ENCODE measurements around the gene ZFTA.

The ZFTA gene

DNA sequence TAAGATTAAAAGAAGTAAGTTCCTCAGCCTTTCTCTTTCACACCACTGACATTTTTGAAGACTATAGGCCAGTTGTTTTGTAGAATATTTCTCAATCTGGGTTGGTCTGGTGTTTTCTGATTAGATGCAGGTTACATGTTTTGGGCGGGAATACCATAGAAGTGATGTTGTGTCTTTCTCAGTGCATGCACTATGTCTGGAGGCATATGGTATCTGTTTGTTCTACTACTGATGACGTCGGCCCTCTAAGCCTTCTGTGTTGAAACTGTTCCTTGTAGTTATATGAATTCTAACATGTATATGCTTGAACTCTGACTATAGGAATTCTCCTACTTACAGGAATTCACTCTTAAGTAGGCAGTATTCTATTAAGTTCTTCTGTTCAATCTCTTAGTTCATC, 21.6 kb downstream of the ZFTA start:
- TF ChIP-seq GATA1 (IDR thresholded peaks at IDR 0.05; ENCODE audit: low read depth, low read length) (no peak), POLR2A (IDR thresholded peaks at IDR 0.05; ENCODE audit: low read length) (no peak)
- DNase-seq: peak; percentile 64 to 69

DNA sequence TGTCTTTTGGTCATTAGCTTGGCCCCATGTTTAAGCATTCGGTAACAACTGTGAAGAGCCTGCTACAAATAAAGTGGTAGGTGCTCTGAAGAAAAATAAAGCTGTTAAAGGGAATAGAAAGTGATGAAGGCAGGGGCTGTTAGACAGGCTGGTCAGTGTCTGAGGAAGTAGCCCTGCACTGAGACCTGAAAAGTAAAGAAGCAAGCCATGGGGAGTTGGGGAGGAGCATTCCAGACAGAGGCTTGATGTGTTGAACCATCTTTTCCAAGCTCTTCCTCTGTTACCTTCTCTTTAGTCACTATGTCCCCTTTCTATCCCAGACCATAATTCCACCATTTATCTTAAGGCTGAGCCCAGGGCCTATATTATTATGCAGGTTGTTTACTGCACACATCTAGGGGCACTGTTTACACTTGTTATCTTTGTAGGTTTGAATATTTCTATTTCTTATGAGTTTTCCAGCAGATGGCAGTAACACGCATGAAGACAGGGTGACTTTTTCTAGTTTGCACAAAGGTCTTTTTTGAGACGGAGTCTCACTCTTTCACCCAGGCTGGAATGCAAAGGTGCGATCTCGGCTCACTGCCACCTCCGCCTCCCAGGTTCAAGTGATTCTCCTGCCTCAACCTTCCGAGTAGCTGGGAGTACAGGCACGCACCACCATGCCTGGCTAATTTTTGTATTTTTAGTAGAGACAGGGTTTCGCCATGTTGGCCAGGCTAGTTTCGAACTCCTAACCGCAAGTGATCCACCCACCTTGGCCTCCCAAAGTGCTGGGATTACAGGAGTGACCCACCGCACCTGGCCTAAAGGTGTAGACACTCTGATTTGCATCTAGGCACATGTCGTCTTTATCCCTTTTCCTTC, 23.0 kb downstream of the ZFTA start:
- no peak for TF ChIP-seq GATA1 (IDR thresholded peaks at IDR 0.05; ENCODE audit: low read depth, low read length)
- peak; percentile 65 for DNase-seq

- DNase-seq: peak; percentile 74 to 90
- TF ChIP-seq GATA1 (IDR thresholded peaks at IDR 0.05; ENCODE audit: low read depth, low read length): no peak
- no peak for TF ChIP-seq POLR2A (IDR thresholded peaks at IDR 0.05; ENCODE audit: low read length)
Measured at GRCh38 chr11:63738720-63739360, 29.7 kb downstream of the ZFTA start.

DNA sequence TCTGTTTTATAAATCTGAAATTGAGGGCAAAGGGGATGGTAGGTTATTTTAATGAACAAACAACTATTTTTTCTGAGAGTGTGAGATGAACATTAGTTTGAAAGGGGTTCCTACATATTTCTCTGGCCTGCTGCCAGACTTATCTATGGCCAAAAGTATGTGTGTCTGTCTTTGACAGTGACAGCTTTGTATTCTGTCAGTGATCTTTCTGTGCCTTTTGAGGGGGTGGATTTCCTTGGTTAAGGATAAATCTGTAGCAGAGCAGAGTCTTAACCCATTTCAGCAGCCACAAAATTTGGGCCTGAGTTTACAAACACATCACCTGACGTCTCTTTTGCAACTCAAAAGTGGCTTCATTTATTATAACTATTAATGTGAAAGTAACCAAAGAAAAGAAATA, 30.9 kb downstream of the ZFTA start:
- TF ChIP-seq POLR2A (IDR thresholded peaks at IDR 0.05; ENCODE audit: low read length) (no peak), GATA1 (IDR thresholded peaks at IDR 0.05; ENCODE audit: low read depth, low read length) (no peak)
- peak; percentile 50 to 55 for DNase-seq

- no peak for DNase-seq
- TF ChIP-seq POLR2A (IDR thresholded peaks at IDR 0.05; ENCODE audit: low read length): no peak
- no peak for TF ChIP-seq GATA1 (IDR thresholded peaks at IDR 0.05; ENCODE audit: low read depth, low read length)
Measured at GRCh38 chr11:63736864-63737263, 31.7 kb downstream of the ZFTA start.

GRCh38 chr11:63729326-63729725, 39.2 kb downstream of the ZFTA start:
- DNase-seq: no peak

DNA sequence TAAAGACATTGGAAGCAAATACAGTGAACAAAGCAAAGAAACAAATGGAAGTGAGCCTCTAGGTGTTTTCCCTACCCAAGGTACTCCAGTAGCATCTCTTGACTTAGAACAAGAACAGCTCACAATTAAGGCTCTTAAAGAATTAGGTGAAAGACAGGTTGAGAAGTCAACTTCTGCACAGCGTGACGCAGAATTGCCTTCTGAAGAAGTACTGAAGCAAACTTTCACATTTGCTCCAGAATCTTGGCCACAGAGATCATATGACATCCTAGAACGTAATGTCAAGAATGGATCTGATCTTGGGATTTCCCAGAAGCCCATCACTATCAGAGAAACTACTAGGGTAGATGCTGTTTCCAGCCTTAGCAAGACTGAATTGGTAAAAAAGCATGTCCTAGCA, 48.0 kb downstream of the ZFTA start:
- TF ChIP-seq POLR2A (IDR thresholded peaks at IDR 0.05; ENCODE audit: low read length) (no peak), GATA1 (IDR thresholded peaks at IDR 0.05; ENCODE audit: low read depth, low read length) (no peak)
- DNase-seq: no peak

More at GRCh38 chr11:63729326-63729725, 39.2 kb downstream of the ZFTA start:
- TF ChIP-seq GATA1 (IDR thresholded peaks at IDR 0.05; ENCODE audit: low read depth, low read length) (no peak), POLR2A (IDR thresholded peaks at IDR 0.05; ENCODE audit: low read length) (no peak)

- TF ChIP-seq POLR2A (IDR thresholded peaks at IDR 0.05; ENCODE audit: low read length) (no peak), GATA1 (IDR thresholded peaks at IDR 0.05; ENCODE audit: low read depth, low read length) (no peak)
- DNase-seq: peak; percentile 63 to 74
Measured at GRCh38 chr11:63719987-63720386, 48.6 kb downstream of the ZFTA start.

DNA sequence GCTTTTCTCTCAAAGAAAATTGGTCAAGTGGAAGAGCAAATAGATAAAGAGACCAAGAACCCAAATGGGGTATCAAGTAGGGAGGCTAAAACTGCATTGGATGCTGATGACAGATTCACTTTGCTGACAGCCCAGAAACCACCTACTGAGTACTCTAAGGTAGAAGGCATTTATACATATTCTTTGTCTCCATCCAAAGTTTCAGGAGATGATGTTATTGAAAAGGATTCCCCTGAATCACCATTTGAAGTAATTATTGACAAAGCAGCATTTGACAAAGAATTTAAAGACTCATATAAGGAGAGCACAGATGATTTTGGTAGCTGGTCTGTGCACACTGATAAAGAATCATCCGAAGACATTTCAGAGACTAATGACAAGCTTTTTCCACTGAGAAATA, 49.6 kb downstream of the ZFTA start:
- DNase-seq: no peak
- TF ChIP-seq POLR2A (IDR thresholded peaks at IDR 0.05; ENCODE audit: low read length) (no peak), GATA1 (IDR thresholded peaks at IDR 0.05; ENCODE audit: low read depth, low read length) (no peak)

All from erythroblast (primary cell).